Neural progenitor cell (in vitro differentiated cells): Measurements from ENCODE around the gene LDB2.

Experiments used
- EZH2 ChIP-seq: fragments of 200-600 bp; sonication (generic); IDR thresholded peaks from 2 replicates; pipeline ENCODE4 v1.6.1; 2017; ENCODE audit warnings: antibody characterized with exemption, mild to moderate bottlenecking, moderate library complexity
- TF ChIP-seq, protein P1 (sequence below): fragments of 200-600 bp; sonication (generic); IDR thresholded peaks from 2 replicates; pipeline ENCODE4 v1.5.1; 2017; ENCODE audit warnings: antibody characterized with exemption, mild to moderate bottlenecking

DNA sequence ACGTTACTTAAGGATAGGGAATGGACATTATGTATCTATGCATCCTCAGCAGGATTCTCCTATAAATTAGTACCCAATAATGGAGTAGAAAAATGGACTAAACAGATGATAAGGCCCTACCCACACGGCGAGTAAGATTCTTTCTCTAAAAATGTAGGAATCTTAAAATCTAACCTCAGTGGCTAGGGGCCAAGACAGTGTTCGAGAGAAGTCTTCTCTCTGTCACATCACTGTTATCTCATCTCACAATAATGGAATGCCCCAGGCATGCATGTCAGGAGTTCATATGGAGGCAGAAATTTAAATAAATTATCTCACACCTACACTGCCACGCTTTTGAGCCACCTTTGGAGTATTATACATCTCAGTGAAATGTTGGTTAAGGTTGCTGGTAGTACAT lies 132.9 kb downstream of the LDB2 start:
- TF ChIP-seq, protein P1, sequence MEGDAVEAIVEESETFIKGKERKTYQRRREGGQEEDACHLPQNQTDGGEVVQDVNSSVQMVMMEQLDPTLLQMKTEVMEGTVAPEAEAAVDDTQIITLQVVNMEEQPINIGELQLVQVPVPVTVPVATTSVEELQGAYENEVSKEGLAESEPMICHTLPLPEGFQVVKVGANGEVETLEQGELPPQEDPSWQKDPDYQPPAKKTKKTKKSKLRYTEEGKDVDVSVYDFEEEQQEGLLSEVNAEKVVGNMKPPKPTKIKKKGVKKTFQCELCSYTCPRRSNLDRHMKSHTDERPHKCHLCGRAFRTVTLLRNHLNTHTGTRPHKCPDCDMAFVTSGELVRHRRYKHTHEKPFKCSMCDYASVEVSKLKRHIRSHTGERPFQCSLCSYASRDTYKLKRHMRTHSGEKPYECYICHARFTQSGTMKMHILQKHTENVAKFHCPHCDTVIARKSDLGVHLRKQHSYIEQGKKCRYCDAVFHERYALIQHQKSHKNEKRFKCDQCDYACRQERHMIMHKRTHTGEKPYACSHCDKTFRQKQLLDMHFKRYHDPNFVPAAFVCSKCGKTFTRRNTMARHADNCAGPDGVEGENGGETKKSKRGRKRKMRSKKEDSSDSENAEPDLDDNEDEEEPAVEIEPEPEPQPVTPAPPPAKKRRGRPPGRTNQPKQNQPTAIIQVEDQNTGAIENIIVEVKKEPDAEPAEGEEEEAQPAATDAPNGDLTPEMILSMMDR, result no peak
- no peak for TF ChIP-seq EZH2
